Measurements from ENCODE around the gene SYTL3. TPM values are rescaled to one million over a fixed set of nuclear protein-coding genes. Genes with fewer than 3 reads are reported as not detected.
"Not testable (repeated sequence)": the region's sequence is repeated elsewhere in the genome, so short reads cannot be mapped to it uniquely, and the experiment has no call there.

Gene SYTL3
- total and polyA plus RNA-seq, 2 donors (not counting 1 experiment from before 2014, with no cell fraction given), result 1.1 to 5.4 TPM

- ChIA-PET POLR2A (no interaction called here), CTCF (interaction anchor here (0.7 to 1.6 kb wide), 6 partner anchors 14 to 564 kb away, joined by 3 to 9 read pairs (median 4); no protein-coding TSS in a partner anchor)
- H2AFZ ChIP-seq (ENCODE audit: insufficient read depth, low read depth, low read length, poor library complexity, severe bottlenecking), result no peak overlapping the region
- ATAC-seq (ENCODE audit: low read depth), result no peak
- Mint-ChIP-seq H3K27ac (no peak overlapping the region), H3K9me3 (ENCODE audit: insufficient read depth) (no peaks in the 10 kb centered on the region), H3K4me3 (no peak overlapping the region), H3K4me1 (no peaks in the 10 kb centered on the region), H3K27me3 (no peaks in the 10 kb centered on the region)
- intact Hi-C loops (cut with micrococcal nuclease), result no loop called here
- no peak overlapping the region for H3K9ac ChIP-seq (ENCODE audit: low read length)
- H3K4me2 ChIP-seq (replicated peaks; ENCODE audit: low read depth, low read length, poor library complexity, severe bottlenecking), result no peak overlapping the region
- H3K27ac ChIP-seq (ENCODE audit: low read length in 2 of 2), result no peak overlapping the region
- H3K36me3 ChIP-seq (replicated peaks in 1 of 2; ENCODE audit: control extremely low read depth in 1 of 2, control insufficient read depth in 1 of 2, extremely low read depth in 1 of 2, insufficient read depth in 2 of 2, low read length in 1 of 2), result no peaks in the 10 kb centered on the region
- no peak for TF ChIP-seq EZH2 (IDR thresholded peaks at IDR 0.05; ENCODE audit: borderline replicate concordance, insufficient read depth, low read depth, low read length, poor library complexity, severe bottlenecking)
- TF ChIP-seq CTCF (IDR thresholded peaks at IDR 0.05), result no peak
- H3K4me1 ChIP-seq (ENCODE audit: control insufficient read depth in 2 of 2, insufficient read depth in 2 of 2, low read length in 2 of 2), result no peaks in the 10 kb centered on the region
- DNase-seq, result no peak
- no peak overlapping the region for H3K4me3 ChIP-seq (ENCODE audit: control extremely low read depth in 1 of 5, extremely low read depth in 1 of 5, insufficient read depth in 1 of 5, low read depth in 2 of 5, low read length in 4 of 5)
- WGBS (ENCODE audit: insufficient coverage), result 100% methylated on average over 1 of the region's 2 CpGs
- no peaks in the 10 kb centered on the region for H4K20me1 ChIP-seq (ENCODE audit: control insufficient read depth, insufficient read depth, low read length, poor library complexity, severe bottlenecking)
- H3K79me2 ChIP-seq (ENCODE audit: control insufficient read depth, insufficient read depth, low read length), result no peaks in the 10 kb centered on the region
- H3K9me3 ChIP-seq (ENCODE audit: control extremely low read depth in 1 of 3, control insufficient read depth in 2 of 3, insufficient read depth in 1 of 3, low read length in 2 of 3), result no peaks in the 10 kb centered on the region
- no peaks in the 10 kb centered on the region for H3K27me3 ChIP-seq (replicated peaks in 1 of 4; ENCODE audit: control extremely low read depth in 1 of 4, control insufficient read depth in 3 of 4, insufficient read depth in 4 of 4, low read length in 3 of 4)
These were observed 48.0 kb downstream of the SYTL3 start for GRCh38 chr6:158697811-158698210.

GRCh38 chr6:158698931-158699330 lies 49.1 kb downstream of the SYTL3 start:
- POLR2A ChIA-PET, result no interaction called here
- Histone ChIP-seq H3K4me2 (replicated peaks; ENCODE audit: low read depth, low read length, poor library complexity, severe bottlenecking) (no peak overlapping the region), H4K20me1 (ENCODE audit: control insufficient read depth, insufficient read depth, low read length, poor library complexity, severe bottlenecking) (no peaks in the 10 kb centered on the region), H2AFZ (ENCODE audit: insufficient read depth, low read depth, low read length, poor library complexity, severe bottlenecking) (no peak overlapping the region), H3K4me1 (ENCODE audit: control insufficient read depth in 2 of 2, insufficient read depth in 2 of 2, low read length in 2 of 2) (peaks cover 2 to 6% of the 10 kb centered on the region in 2 donors), H3K27ac (ENCODE audit: low read length in 2 of 2) (no peak overlapping the region), H3K9me3 (ENCODE audit: control extremely low read depth in 1 of 3, control insufficient read depth in 2 of 3, insufficient read depth in 1 of 3, low read length in 2 of 3) (no peaks in the 10 kb centered on the region), H3K79me2 (ENCODE audit: control insufficient read depth, insufficient read depth, low read length) (no peaks in the 10 kb centered on the region), H3K4me3 (ENCODE audit: control extremely low read depth in 1 of 5, extremely low read depth in 1 of 5, insufficient read depth in 1 of 5, low read depth in 2 of 5, low read length in 4 of 5) (no peak overlapping the region), H3K27me3 (replicated peaks in 1 of 4; ENCODE audit: control extremely low read depth in 1 of 4, control insufficient read depth in 3 of 4, insufficient read depth in 4 of 4, low read length in 3 of 4) (no peaks in the 10 kb centered on the region), H3K9ac (ENCODE audit: low read length) (no peak overlapping the region), H3K36me3 (replicated peaks in 1 of 2; ENCODE audit: control extremely low read depth in 1 of 2, control insufficient read depth in 1 of 2, extremely low read depth in 1 of 2, insufficient read depth in 2 of 2, low read length in 1 of 2) (no peaks in the 10 kb centered on the region)
- intact Hi-C loops (cut with micrococcal nuclease), result no loop called here
- Mint-ChIP-seq H3K4me1 (peaks cover 4% of the 10 kb centered on the region), H3K4me3 (no peak overlapping the region), H3K9me3 (ENCODE audit: insufficient read depth) (no peaks in the 10 kb centered on the region), H3K27ac (no peak overlapping the region), H3K27me3 (no peaks in the 10 kb centered on the region)
- CTCF ChIA-PET, result no interaction called here
- 89% methylated on average over 7 of the region's 8 CpGs for WGBS (ENCODE audit: insufficient coverage)
- ATAC-seq (ENCODE audit: low read depth) (no peak), DNase-seq (no peak)
- TF ChIP-seq EZH2 (IDR thresholded peaks at IDR 0.05; ENCODE audit: borderline replicate concordance, insufficient read depth, low read depth, low read length, poor library complexity, severe bottlenecking) (no peak), CTCF (IDR thresholded peaks at IDR 0.05) (no peak)

GRCh38 chr6:158701268-158701667 lies 51.4 kb downstream of the SYTL3 start:
- H3K9ac ChIP-seq (ENCODE audit: low read length); H3K27ac Mint-ChIP-seq; DNase-seq; H3K4me2 ChIP-seq (replicated peaks; ENCODE audit: low read depth, low read length, poor library complexity, severe bottlenecking); H3K27ac ChIP-seq (ENCODE audit: low read length in 2 of 2); H3K27me3 ChIP-seq (replicated peaks in 1 of 4; ENCODE audit: control extremely low read depth in 1 of 4, control insufficient read depth in 3 of 4, insufficient read depth in 4 of 4, low read length in 3 of 4); H4K20me1 ChIP-seq (ENCODE audit: control insufficient read depth, insufficient read depth, low read length, poor library complexity, severe bottlenecking); H3K9me3 Mint-ChIP-seq (ENCODE audit: insufficient read depth); ATAC-seq (ENCODE audit: low read depth); H3K4me3 ChIP-seq (ENCODE audit: control extremely low read depth in 1 of 5, extremely low read depth in 1 of 5, insufficient read depth in 1 of 5, low read depth in 2 of 5, low read length in 4 of 5); intact Hi-C loops (cut with micrococcal nuclease); H3K27me3 Mint-ChIP-seq; H3K79me2 ChIP-seq (ENCODE audit: control insufficient read depth, insufficient read depth, low read length); H3K9me3 ChIP-seq (ENCODE audit: control extremely low read depth in 1 of 3, control insufficient read depth in 2 of 3, insufficient read depth in 1 of 3, low read length in 2 of 3); H2AFZ ChIP-seq (ENCODE audit: insufficient read depth, low read depth, low read length, poor library complexity, severe bottlenecking); H3K36me3 ChIP-seq (replicated peaks in 1 of 2; ENCODE audit: control extremely low read depth in 1 of 2, control insufficient read depth in 1 of 2, extremely low read depth in 1 of 2, insufficient read depth in 2 of 2, low read length in 1 of 2); H3K4me3 Mint-ChIP-seq: not testable (repeated sequence)
- peaks cover 9 to 14% of the 10 kb centered on the region in 2 donors for H3K4me1 ChIP-seq (ENCODE audit: control insufficient read depth in 2 of 2, insufficient read depth in 2 of 2, low read length in 2 of 2)
- 97% methylated on average over 3 of the region's 3 CpGs for WGBS (ENCODE audit: insufficient coverage)
- peaks cover 13% of the 10 kb centered on the region for H3K4me1 Mint-ChIP-seq
- POLR2A ChIA-PET, result interaction anchor here (0.6 kb wide), 1 partner anchor 407 kb away, joined by 3 read pairs; no protein-coding TSS in a partner anchor
- CTCF ChIA-PET, result interaction anchor here (1.7 to 4.9 kb wide), 3 partner anchors 10 to 270 kb away, joined by 12 to 119 read pairs (median 26); no protein-coding TSS in a partner anchor

Data from B cell (primary cell).